ENCODE measurements around the gene NHLH2. TPM values are rescaled to one million over a fixed set of nuclear protein-coding genes. Genes with fewer than 3 reads are reported as not detected.

Gene NHLH2
- total RNA-seq, 1 donor from 2014 or later = not detected

- Mint-ChIP-seq H3K9me3 (ENCODE audit: low read depth) (no peaks in the 10 kb centered on the region), H3K27me3 (ENCODE audit: low read depth) (peaks cover 29% of the 10 kb centered on the region), H3K36me3 (ENCODE audit: low read depth) (no peaks in the 10 kb centered on the region), H3K4me3 (ENCODE audit: unreplicated experiment) (no peak overlapping the region), H3K4me1 (ENCODE audit: low read depth) (no peaks in the 10 kb centered on the region), H3K27ac (ENCODE audit: unreplicated experiment) (no peak overlapping the region)
- DNase-seq (ENCODE audit: low spot score) = no peak
- TF ChIP-seq CTCF (IDR thresholded peaks at IDR 0.05) = no peak
Observed at GRCh38 chr1:115880981-115881672, 40.2 kb upstream of the NHLH2 start.

DNA sequence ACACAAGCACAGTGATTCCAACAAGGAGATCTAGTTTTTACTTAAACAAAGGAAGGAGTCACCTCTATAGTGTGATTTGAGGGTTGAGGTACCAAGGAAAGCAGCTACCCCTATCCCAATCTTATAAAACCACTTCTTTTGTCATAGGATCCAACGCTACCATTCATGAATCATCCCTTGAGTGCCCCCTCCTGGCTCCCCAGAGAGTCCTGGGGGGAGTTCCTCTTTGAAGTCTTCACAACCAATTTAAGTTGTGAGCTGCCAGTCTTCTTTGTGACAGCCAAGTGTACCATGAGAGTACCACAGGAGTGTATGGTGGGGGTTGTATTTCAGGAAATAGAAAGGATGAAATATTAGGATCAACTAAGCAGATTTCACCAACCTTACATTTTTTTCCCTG is 39.1 kb upstream of the NHLH2 start:
- no peak overlapping the region for H3K27ac Mint-ChIP-seq (ENCODE audit: unreplicated experiment)
- H3K27me3 Mint-ChIP-seq (ENCODE audit: low read depth) = peaks cover 30% of the 10 kb centered on the region
- H3K9me3 Mint-ChIP-seq (ENCODE audit: low read depth) = no peaks in the 10 kb centered on the region
- DNase-seq (ENCODE audit: low spot score) = no peak
- TF ChIP-seq CTCF (IDR thresholded peaks at IDR 0.05) = no peak
- no peaks in the 10 kb centered on the region for H3K4me1 Mint-ChIP-seq (ENCODE audit: low read depth)
- H3K4me3 Mint-ChIP-seq (ENCODE audit: unreplicated experiment) = no peak overlapping the region
- H3K36me3 Mint-ChIP-seq (ENCODE audit: low read depth) = no peaks in the 10 kb centered on the region

- H3K4me1 Mint-ChIP-seq (ENCODE audit: low read depth) = no peaks in the 10 kb centered on the region
- no peaks in the 10 kb centered on the region for H3K9me3 Mint-ChIP-seq (ENCODE audit: low read depth)
- no peak overlapping the region for H3K27ac Mint-ChIP-seq (ENCODE audit: unreplicated experiment)
- DNase-seq (ENCODE audit: low spot score) = no peak
- no peak for TF ChIP-seq CTCF (IDR thresholded peaks at IDR 0.05)
- H3K36me3 Mint-ChIP-seq (ENCODE audit: low read depth) = no peaks in the 10 kb centered on the region
- H3K27me3 Mint-ChIP-seq (ENCODE audit: low read depth) = peaks cover 37% of the 10 kb centered on the region
- no peak overlapping the region for H3K4me3 Mint-ChIP-seq (ENCODE audit: unreplicated experiment)
Observed at GRCh38 chr1:115877511-115877910, 36.6 kb upstream of the NHLH2 start.

GRCh38 chr1:115874904-115875303 is 34.0 kb upstream of the NHLH2 start:
- no peak for DNase-seq (ENCODE audit: low spot score)
- Mint-ChIP-seq H3K27ac (ENCODE audit: unreplicated experiment) (no peak overlapping the region), H3K4me1 (ENCODE audit: low read depth) (no peaks in the 10 kb centered on the region), H3K4me3 (ENCODE audit: unreplicated experiment) (no peak overlapping the region), H3K27me3 (ENCODE audit: low read depth) (peaks cover 42% of the 10 kb centered on the region), H3K9me3 (ENCODE audit: low read depth) (no peaks in the 10 kb centered on the region), H3K36me3 (ENCODE audit: low read depth) (no peaks in the 10 kb centered on the region)
- TF ChIP-seq CTCF (IDR thresholded peaks at IDR 0.05) = no peak

DNA sequence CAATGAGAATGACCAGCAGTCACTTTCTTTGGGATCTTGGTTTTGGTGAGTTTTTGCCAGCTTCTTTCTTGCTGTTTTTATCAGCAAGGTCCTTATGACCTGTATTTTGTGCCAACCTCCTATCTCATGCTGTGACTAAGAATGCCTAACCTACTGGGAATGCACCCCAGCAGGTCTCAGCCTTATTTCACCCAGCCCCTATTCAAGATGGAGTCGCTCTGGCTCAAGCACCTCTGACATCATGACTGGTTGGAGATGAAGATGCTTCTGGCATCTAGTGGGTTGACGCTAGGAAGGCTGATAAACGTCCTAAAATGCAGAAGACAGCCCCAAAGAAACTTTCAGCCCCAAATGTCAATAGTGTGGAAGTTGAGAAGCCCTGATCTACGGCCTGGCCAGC is 33.6 kb upstream of the NHLH2 start:
- H3K36me3 Mint-ChIP-seq (ENCODE audit: low read depth) = no peaks in the 10 kb centered on the region
- H3K4me1 Mint-ChIP-seq (ENCODE audit: low read depth) = no peaks in the 10 kb centered on the region
- peaks cover 41% of the 10 kb centered on the region for H3K27me3 Mint-ChIP-seq (ENCODE audit: low read depth)
- H3K9me3 Mint-ChIP-seq (ENCODE audit: low read depth) = no peaks in the 10 kb centered on the region
- no peak for TF ChIP-seq CTCF (IDR thresholded peaks at IDR 0.05)
- DNase-seq (ENCODE audit: low spot score) = no peak
- no peak overlapping the region for H3K27ac Mint-ChIP-seq (ENCODE audit: unreplicated experiment)
- no peak overlapping the region for H3K4me3 Mint-ChIP-seq (ENCODE audit: unreplicated experiment)
